ENCODE measurements around the gene ADAM8. TPM values are rescaled to one million over a fixed set of nuclear protein-coding genes. Genes with fewer than 3 reads are reported as not detected.

The ADAM8 gene
- polyA plus RNA-seq, 1 experiment = 0.77 TPM

GRCh38 chr10:133243593-133243992 is 33.1 kb downstream of the ADAM8 start:
- CTCF ChIA-PET = no interaction called here
- POLR2A ChIA-PET = no interaction called here
- peaks cover 11% of the 10 kb centered on the region for H3K27me3 ChIP-seq (ENCODE audit: control insufficient read depth, insufficient read depth, low read length)

GRCh38 chr10:133242611-133243356 is 33.9 kb downstream of the ADAM8 start:
- H3K4me3 ChIP-seq (ENCODE audit: low read depth, low read length) = no peak overlapping the region
- no peak for DNase-seq (ENCODE audit: low read depth)
- POLR2A ChIA-PET = no interaction called here
- TF ChIP-seq CTCF (IDR thresholded peaks at IDR 0.05; ENCODE audit: insufficient read depth, low read depth, low read length) = no peak
- H3K36me3 ChIP-seq (ENCODE audit: control insufficient read depth, insufficient read depth, low read length) = no peaks in the 10 kb centered on the region
- CTCF ChIA-PET = interaction anchor here (1.0 kb wide), 1 partner anchor 18 kb away, joined by 3 read pairs; no protein-coding TSS in a partner anchor
- peaks cover 16% of the 10 kb centered on the region for H3K27me3 ChIP-seq (ENCODE audit: control insufficient read depth, insufficient read depth, low read length)

More at GRCh38 chr10:133243593-133243992, 33.1 kb downstream of the ADAM8 start:
- TF ChIP-seq CTCF (IDR thresholded peaks at IDR 0.05; ENCODE audit: insufficient read depth, low read depth, low read length) = no peak
- DNase-seq (ENCODE audit: low read depth) = no peak
- H3K36me3 ChIP-seq (ENCODE audit: control insufficient read depth, insufficient read depth, low read length) = no peaks in the 10 kb centered on the region
- no peak overlapping the region for H3K4me3 ChIP-seq (ENCODE audit: low read depth, low read length)

- H3K27me3 ChIP-seq (ENCODE audit: control insufficient read depth, insufficient read depth, low read length) = peaks cover 19% of the 10 kb centered on the region
- DNase-seq (ENCODE audit: low read depth) = no peak
- no peaks in the 10 kb centered on the region for H3K36me3 ChIP-seq (ENCODE audit: control insufficient read depth, insufficient read depth, low read length)
- no peak for TF ChIP-seq CTCF (IDR thresholded peaks at IDR 0.05; ENCODE audit: insufficient read depth, low read depth, low read length)
- ChIA-PET CTCF (interaction anchor here (1.0 kb wide), 1 partner anchor 16 kb away, joined by 3 read pairs; no protein-coding TSS in a partner anchor), POLR2A (no interaction called here)
- no peak overlapping the region for H3K4me3 ChIP-seq (ENCODE audit: low read depth, low read length)
Measured at GRCh38 chr10:133241501-133242205, 35.0 kb downstream of the ADAM8 start.

- no peak overlapping the region for H3K4me3 ChIP-seq (ENCODE audit: low read depth, low read length)
- H3K27me3 ChIP-seq (ENCODE audit: control insufficient read depth, insufficient read depth, low read length) = peaks cover 22% of the 10 kb centered on the region
- CTCF ChIA-PET = no interaction called here
- TF ChIP-seq CTCF (IDR thresholded peaks at IDR 0.05; ENCODE audit: insufficient read depth, low read depth, low read length) = no peak
- POLR2A ChIA-PET = no interaction called here
- DNase-seq (ENCODE audit: low read depth) = no peak
- H3K36me3 ChIP-seq (ENCODE audit: control insufficient read depth, insufficient read depth, low read length) = no peaks in the 10 kb centered on the region
Measured at GRCh38 chr10:133239990-133240389, 36.7 kb downstream of the ADAM8 start.

- H3K27me3 ChIP-seq (ENCODE audit: control insufficient read depth, insufficient read depth, low read length) = peaks cover 23% of the 10 kb centered on the region
- ChIA-PET POLR2A (no interaction called here), CTCF (no interaction called here)
- no peaks in the 10 kb centered on the region for H3K36me3 ChIP-seq (ENCODE audit: control insufficient read depth, insufficient read depth, low read length)
- no peak for DNase-seq (ENCODE audit: low read depth)
- no peak for TF ChIP-seq CTCF (IDR thresholded peaks at IDR 0.05; ENCODE audit: insufficient read depth, low read depth, low read length)
- no peak overlapping the region for H3K4me3 ChIP-seq (ENCODE audit: low read depth, low read length)
Measured at GRCh38 chr10:133238466-133238804, 38.2 kb downstream of the ADAM8 start.
